Testis (tissue), 2 donors: ENCODE results near the gene MS4A15.

Experiments used
- CTCF ChIP-seq, 3 experiments: fragments of 450-650 bp in 2 of 3; fragments of 200-600 bp in 1 of 3; sonication (generic) in 1 of 3; IDR thresholded peaks; one replicate each; pipeline ENCODE4 v1.5.1; 2016 to 2019; ENCODE audit warnings: antibody characterized with exemption in 3 of 3, mild to moderate bottlenecking in 2 of 3, moderate library complexity in 1 of 3
- POLR2A ChIP-seq: fragments of 450-650 bp; IDR thresholded peaks from one replicate; pipeline ENCODE4 v1.6.1; 2017; ENCODE audit warnings: antibody characterized with exemption, mild to moderate bottlenecking, moderate library complexity

- TF ChIP-seq POLR2A, result no peak
- no peak for TF ChIP-seq CTCF (IDR thresholded peaks at IDR 0.05)
Observed at GRCh38 chr11:60734279-60734678, 22.4 kb upstream of the MS4A15 start.
